Keratinocyte (primary cell): ENCODE results near the gene TREML1. TPM values are rescaled to one million over a fixed set of nuclear protein-coding genes. Genes with fewer than 3 reads are reported as not detected.

Source experiments
- DNase-seq: peaks from one replicate; pipeline ENCODE4 v3.0.0-alpha.2; 2011; ENCODE audit warnings: low read depth, missing footprints, low spot score
- FAIRE-seq: peaks from 2 replicates; lab custom pipeline; 2011; peaks lifted over from hg19 to GRCh38; lab: Jason Lieb, UNC
- H2AFZ ChIP-seq: 2 replicates; pipeline ENCODE4 v1.6.0; 2012; ENCODE audit warnings: low read length, control low read depth, inconsistent platforms; ENCODE audit not compliant: control insufficient read depth
- H3K27ac ChIP-seq: 2 replicates; pipeline ENCODE4 v1.5.1; 2011; ENCODE audit warnings: low read length; ENCODE audit not compliant: control insufficient read depth, insufficient read depth
- H3K27me3 ChIP-seq: 3 replicates; pipeline ENCODE4 v1.6.0; 2011; ENCODE audit warnings: low read length; ENCODE audit not compliant: control insufficient read depth, insufficient read depth; ENCODE audit errors: extremely low read depth
- H3K36me3 ChIP-seq, 2 experiments: 2 replicates in 1 of 2; 3 replicates in 1 of 2; pipeline ENCODE4 v1.5.1; 2011; ENCODE audit warnings: low read length in 2 of 2, mild to moderate bottlenecking in 1 of 2; ENCODE audit not compliant: control insufficient read depth in 2 of 2, insufficient read depth in 2 of 2; ENCODE audit errors: extremely low read depth in 1 of 2
- H3K4me1 ChIP-seq: 3 replicates; pipeline ENCODE4 v1.5.1; 2011; ENCODE audit warnings: low read length; ENCODE audit not compliant: control insufficient read depth, insufficient read depth; ENCODE audit errors: extremely low read depth
- H3K4me2 ChIP-seq: 3 replicates; pipeline ENCODE4 v1.6.0; 2011; ENCODE audit warnings: low read depth, low read length; ENCODE audit not compliant: control insufficient read depth, insufficient read depth; ENCODE audit errors: extremely low read depth
- H3K4me3 ChIP-seq, 3 experiments: fragments of 200-600 bp in 1 of 3; sonication (generic) in 1 of 3; 2 replicates in 2 of 3; 3 replicates in 1 of 3; pipeline ENCODE4 v1.5.1; 2011 to 2016; ENCODE audit warnings: low read length in 3 of 3, mild to moderate bottlenecking in 3 of 3, control low read depth in 2 of 3, inconsistent platforms in 1 of 3, low read depth in 1 of 3, mixed read lengths in 1 of 3, mixed run types in 1 of 3, moderate library complexity in 1 of 3; ENCODE audit not compliant: control insufficient read depth in 2 of 3, insufficient read depth in 2 of 3; ENCODE audit errors: extremely low read depth in 1 of 3
- H3K79me2 ChIP-seq: 2 replicates; pipeline ENCODE4 v1.6.0; 2012; ENCODE audit warnings: low read length; ENCODE audit not compliant: control insufficient read depth, insufficient read depth
- H3K9ac ChIP-seq: 3 replicates; pipeline ENCODE4 v1.6.0; 2011; ENCODE audit warnings: low read length; ENCODE audit not compliant: control insufficient read depth, insufficient read depth; ENCODE audit errors: extremely low read depth
- H3K9me1 ChIP-seq: 3 replicates; pipeline ENCODE4 v1.6.0; 2011; ENCODE audit warnings: low read length; ENCODE audit not compliant: control insufficient read depth, insufficient read depth; ENCODE audit errors: extremely low read depth
- H3K9me3 ChIP-seq: 2 replicates; pipeline ENCODE4 v1.5.1; 2012; ENCODE audit warnings: low read depth, low read length; ENCODE audit not compliant: control insufficient read depth
- H4K20me1 ChIP-seq: 3 replicates; pipeline ENCODE4 v1.6.0; 2011; ENCODE audit warnings: low read length; ENCODE audit not compliant: control insufficient read depth, insufficient read depth; ENCODE audit errors: extremely low read depth
- CTCF ChIP-seq, 3 experiments: IDR thresholded peaks in 1 of 3; conservative IDR thresholded peaks in 1 of 3; optimal IDR thresholded peaks in 1 of 3; 2 replicates in 2 of 3; 3 replicates in 1 of 3; pipeline versions ENCODE3 to v1.5.1; 2011; ENCODE audit warnings: low read length in 3 of 3, mild to moderate bottlenecking in 3 of 3, moderate library complexity in 2 of 3, control low read depth in 1 of 3, inconsistent platforms in 1 of 3; ENCODE audit not compliant: insufficient read depth in 2 of 3; ENCODE audit errors: extremely low read depth in 1 of 3
- EZH2 ChIP-seq: IDR thresholded peaks from one replicate; pipeline ENCODE4 v1.6.1; 2012; ENCODE audit warnings: inconsistent platforms, mild to moderate bottlenecking, low read length, moderate library complexity
- dilution Hi-C: fragments of 300-500 bp; cut with MboI; formaldehyde crosslinking; loops from one replicate; pipeline ENCODE4 v1.7.0; 2020; ENCODE audit warnings: low sequenced_read_pairs; ENCODE audit not compliant: extremely low pct_ligation_motif_present
- polyA minus RNA-seq, 3 experiments: library from RNA; depleted of rRNA, polyadenylated mRNA; stranded (reverse); fragments of >200 nt; gene quantifications; 1 replicate in 1 of 3; 2 replicates in 1 of 3; 3 replicates in 1 of 3; pipeline ENCODE4 v1.2.3, GENCODE V29; 2011
- polyA plus RNA-seq, 5 experiments: library from polyadenylated mRNA; depleted of rRNA in 3 of 5; stranded (reverse) in 3 of 5; stranded (forward) in 1 of 5; unstranded in 1 of 5; fragments of >200 nt; gene quantifications; 1 replicate in 1 of 5; 2 replicates in 3 of 5; 3 replicates in 1 of 5; pipeline versions ENCODE4 v1.2.1 to v1.2.3, GENCODE V29; 2011 to 2012; ENCODE audit warnings: missing spikeins in 2 of 5, low read depth in 1 of 5, low replicate concordance in 1 of 5

TREML1 gene
- polyA plus RNA-seq (0.26 to 0.73 TPM (median 0.51 TPM) in 3 replicates), polyA minus RNA-seq (1.2 TPM in 1 of 3 replicates, not detected in the others)
- polyA plus RNA-seq (2011; ENCODE audit: low read depth) = not detected
- 0.55 and 0.66 TPM in 2 replicates for polyA plus RNA-seq (2011; cell fraction: cytosol; rRNA removed)
- 1.2 and 1.7 TPM in 2 replicates for polyA plus RNA-seq (2011; cell fraction: nucleus; rRNA removed)
- 0.18 TPM in 1 of 2 replicates, not detected in the other for polyA plus RNA-seq (2012; ENCODE audit: low replicate concordance)
- polyA minus RNA-seq (2011; cell fraction: cytosol; rRNA and poly(A)+ RNA removed) = not detected
- polyA minus RNA-seq (2011; cell fraction: nucleus; rRNA and poly(A)+ RNA removed) = 0.53 TPM in 1 of 2 replicates, not detected in the other

GRCh38 chr6:41153992-41154625 is at the start of gene TREML1:
TREML1 (minus strand) TSS chr6:41154347; CDS start chr6:41154288, 59 bp downstream.
- Histone ChIP-seq H3K4me1 (peaks cover 21% of the 10 kb centered on the region), H3K27ac (no peak within 1 kb of the TSS), H2AFZ (peak within 1 kb of the TSS; percentile 3), H3K9me1 (no peaks in the 10 kb centered on the region), H3K9me3 (no peaks in the 10 kb centered on the region), H3K79me2 (no peaks in the 10 kb centered on the region), H3K9ac (no peak within 1 kb of the TSS), H3K4me3 (no peak within 1 kb of the TSS), H3K36me3 (no peaks in the 10 kb centered on the region), H3K27me3 (no peaks in the 10 kb centered on the region), H3K4me2 (peak within 1 kb of the TSS; percentile 17), H4K20me1 (no peaks in the 10 kb centered on the region)
- TF ChIP-seq EZH2 (no peak), CTCF (optimal IDR thresholded peaks at IDR 0.05 in 1 of 3, IDR thresholded peaks at IDR 0.05 in 1 of 3, conservative IDR thresholded peaks at IDR 0.05 in 1 of 3; ENCODE audit: extremely low read depth in 1 of 3, insufficient read depth in 2 of 3, low read length in 3 of 3) (no peak)
- dilution Hi-C loops = no loop called here
- peak; percentile 26 for FAIRE-seq
- no peak for DNase-seq

- H3K27me3 ChIP-seq = no peaks in the 10 kb centered on the region
- no peak overlapping the region for H3K9ac ChIP-seq
- H3K9me3 ChIP-seq = no peaks in the 10 kb centered on the region
- peaks cover 9% of the 10 kb centered on the region for H3K4me1 ChIP-seq
- H3K79me2 ChIP-seq = no peaks in the 10 kb centered on the region
- TF ChIP-seq EZH2 = no peak
- no peak for TF ChIP-seq CTCF (optimal IDR thresholded peaks at IDR 0.05 in 1 of 3, IDR thresholded peaks at IDR 0.05 in 1 of 3, conservative IDR thresholded peaks at IDR 0.05 in 1 of 3; ENCODE audit: extremely low read depth in 1 of 3, insufficient read depth in 2 of 3, low read length in 3 of 3)
- H3K36me3 ChIP-seq = no peaks in the 10 kb centered on the region
- DNase-seq (no peak), FAIRE-seq (no peak)
- no peaks in the 10 kb centered on the region for H4K20me1 ChIP-seq
- H3K4me2 ChIP-seq = no peak overlapping the region
- H3K27ac ChIP-seq = no peak overlapping the region
- no peak overlapping the region for H3K4me3 ChIP-seq
- no peak overlapping the region for H2AFZ ChIP-seq
- no peaks in the 10 kb centered on the region for H3K9me1 ChIP-seq
- dilution Hi-C loops = no loop called here
Observed at GRCh38 chr6:41201764-41202173, 47.6 kb upstream of the TREML1 start.
